T-helper 1 cell treated with Interleukin-12 subunit alpha and Interleukin-12 subunit beta and Interleukin-4 antibody, amounts not matched to agents 30 ng/mL and 1 ng/mL, for 36 hours (primary cell): ENCODE results near the gene SPDYE2B. TPM values are rescaled to one million over a fixed set of nuclear protein-coding genes. Genes with fewer than 3 reads are reported as not detected.
"Not testable (repeated sequence)": the region's sequence is repeated elsewhere in the genome, so short reads cannot be mapped to it uniquely, and the experiment has no call there.

Experiments
- intact Hi-C: fragments of 100-400 bp; cut with micrococcal nuclease; formaldehyde crosslinking; loops from one replicate; pipeline ENCODE4 v1.15.1; 2024
- total RNA-seq: library from RNA; stranded (reverse); gene quantifications from 2 replicates; pipeline ENCODE4 v1.2.3, GENCODE V29; 2022

SPDYE2B gene
- total RNA-seq, 1 donor from 2014 or later: not detected

GRCh38 chr7:102642691-102643090 lies 7.4 kb upstream of the SPDYE2B start, which contains the start of gene UPK3BL1:
UPK3BL1 (minus strand) TSS chr7:102642791; CDS start chr7:102642741, 50 bp downstream.
- intact Hi-C loops: not testable (repeated sequence)

- intact Hi-C loops: not testable (repeated sequence)
These were observed 6.7 kb upstream of the SPDYE2B start for GRCh38 chr7:102643404-102643803.

- intact Hi-C loops: not testable (repeated sequence)
These were observed 2.3 kb upstream of the SPDYE2B start for GRCh38 chr7:102647813-102648212.

GRCh38 chr7:102664765-102665164 lies 14.6 kb downstream of the SPDYE2B start:
- intact Hi-C loops: not testable (repeated sequence)

GRCh38 chr7:102666850-102667249 lies 16.7 kb downstream of the SPDYE2B start:
- intact Hi-C loops: not testable (repeated sequence)

- intact Hi-C loops: not testable (repeated sequence)
These were observed 17.4 kb downstream of the SPDYE2B start for GRCh38 chr7:102667523-102667922.

- intact Hi-C loops: not testable (repeated sequence)
These were observed 21.2 kb downstream of the SPDYE2B start, which contains the start of gene POLR2J2 for GRCh38 chr7:102671166-102671955. POLR2J2 (minus strand) TSS chr7:102671663; CDS start chr7:102671601, 62 bp downstream.

- intact Hi-C loops: not testable (repeated sequence)
These were observed 21.8 kb downstream of the SPDYE2B start for GRCh38 chr7:102671956-102672307.

GRCh38 chr7:102673447-102674067 lies 23.4 kb downstream of the SPDYE2B start:
- intact Hi-C loops: not testable (repeated sequence)

GRCh38 chr7:102675545-102675944 lies 25.4 kb downstream of the SPDYE2B start:
- intact Hi-C loops: not testable (repeated sequence)

- intact Hi-C loops: not testable (repeated sequence)
These were observed 30.7 kb downstream of the SPDYE2B start for GRCh38 chr7:102680780-102681179.

- intact Hi-C loops: not testable (repeated sequence)
These were observed 32.4 kb downstream of the SPDYE2B start for GRCh38 chr7:102682560-102682959.

GRCh38 chr7:102688299-102689036 lies 38.3 kb downstream of the SPDYE2B start:
- intact Hi-C loops: not testable (repeated sequence)

GRCh38 chr7:102689436-102690282 lies 39.5 kb downstream of the SPDYE2B start:
- intact Hi-C loops: not testable (repeated sequence)

- intact Hi-C loops: not testable (repeated sequence)
These were observed 40.5 kb downstream of the SPDYE2B start for GRCh38 chr7:102690602-102691001.

GRCh38 chr7:102694008-102694407 lies 43.9 kb downstream of the SPDYE2B start:
- intact Hi-C loops: not testable (repeated sequence)

- intact Hi-C loops: not testable (repeated sequence)
These were observed 45.0 kb downstream of the SPDYE2B start for GRCh38 chr7:102695033-102695552.

- intact Hi-C loops: not testable (repeated sequence)
These were observed 45.9 kb downstream of the SPDYE2B start for GRCh38 chr7:102696009-102696408.

- intact Hi-C loops: not testable (repeated sequence)
These were observed 47.8 kb downstream of the SPDYE2B start for GRCh38 chr7:102697642-102698512.
